Gastroesophageal sphincter (tissue), 3 donors: ENCODE measurements around the gene ACSS3.

Experiments
- CTCF ChIP-seq, 4 experiments: fragments of 200-600 bp in 2 of 4; fragments of 450-650 bp in 2 of 4; sonication (generic) in 1 of 4; IDR thresholded peaks; one replicate each; pipeline ENCODE4 v1.5.1; 2017 to 2019; ENCODE audit warnings: antibody characterized with exemption in 4 of 4, mild to moderate bottlenecking in 2 of 4, moderate library complexity in 2 of 4
- EP300 ChIP-seq: sonication (generic); formaldehyde crosslinking; IDR thresholded peaks from one replicate; pipeline ENCODE4 v1.6.1; 2017; ENCODE audit warnings: antibody characterized with exemption, mild to moderate bottlenecking
- POLR2A ChIP-seq, 2 donors: fragments of 450-650 bp; IDR thresholded peaks; one replicate each; pipeline ENCODE4 v1.6.1; 2017; ENCODE audit warnings: antibody characterized with exemption in 2 of 2, mild to moderate bottlenecking in 2 of 2, moderate library complexity in 1 of 2

- TF ChIP-seq CTCF (IDR thresholded peaks at IDR 0.05) = no peak
- no peak for TF ChIP-seq POLR2A (IDR thresholded peaks at IDR 0.05)
- TF ChIP-seq EP300 = no peak
Measured at GRCh38 chr12:81249976-81250375, 172.1 kb downstream of the ACSS3 start.
